ENCODE results near the gene MEOX2.

DNA sequence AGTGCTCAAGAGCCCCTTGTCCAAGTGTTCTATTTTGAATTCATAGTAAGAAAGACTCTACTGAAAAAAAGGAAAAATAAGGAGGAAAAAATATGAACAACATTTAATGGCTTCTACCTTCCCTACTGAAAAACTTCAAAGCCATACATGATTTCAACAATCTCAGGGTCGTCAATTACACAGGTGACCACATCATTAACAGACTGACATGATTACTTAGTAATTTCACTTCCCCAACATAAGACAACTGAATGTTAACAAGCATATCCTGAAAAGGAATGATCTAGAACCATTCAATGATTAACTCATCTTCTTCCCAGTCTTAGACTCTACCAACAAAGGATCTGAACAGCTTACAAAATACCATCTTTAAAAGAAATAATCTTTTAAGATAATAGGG, 34.8 kb downstream of the MEOX2 start:
- TF ChIP-seq, protein P1, sequence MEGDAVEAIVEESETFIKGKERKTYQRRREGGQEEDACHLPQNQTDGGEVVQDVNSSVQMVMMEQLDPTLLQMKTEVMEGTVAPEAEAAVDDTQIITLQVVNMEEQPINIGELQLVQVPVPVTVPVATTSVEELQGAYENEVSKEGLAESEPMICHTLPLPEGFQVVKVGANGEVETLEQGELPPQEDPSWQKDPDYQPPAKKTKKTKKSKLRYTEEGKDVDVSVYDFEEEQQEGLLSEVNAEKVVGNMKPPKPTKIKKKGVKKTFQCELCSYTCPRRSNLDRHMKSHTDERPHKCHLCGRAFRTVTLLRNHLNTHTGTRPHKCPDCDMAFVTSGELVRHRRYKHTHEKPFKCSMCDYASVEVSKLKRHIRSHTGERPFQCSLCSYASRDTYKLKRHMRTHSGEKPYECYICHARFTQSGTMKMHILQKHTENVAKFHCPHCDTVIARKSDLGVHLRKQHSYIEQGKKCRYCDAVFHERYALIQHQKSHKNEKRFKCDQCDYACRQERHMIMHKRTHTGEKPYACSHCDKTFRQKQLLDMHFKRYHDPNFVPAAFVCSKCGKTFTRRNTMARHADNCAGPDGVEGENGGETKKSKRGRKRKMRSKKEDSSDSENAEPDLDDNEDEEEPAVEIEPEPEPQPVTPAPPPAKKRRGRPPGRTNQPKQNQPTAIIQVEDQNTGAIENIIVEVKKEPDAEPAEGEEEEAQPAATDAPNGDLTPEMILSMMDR (IDR thresholded peaks at IDR 0.05) = no peak
- no peak for TF ChIP-seq POLR2A (IDR thresholded peaks at IDR 0.05)
